Stimulated activated naive CD4-positive, alpha-beta T cell (primary cell): ENCODE measurements around the gene PRR12.
A peak's percentile ranks its signal among the peaks of the same experiment; 100 is the strongest.

Source experiments
- DNase-seq, 6 experiments: peaks; one replicate each; lab custom pipeline; 2025; lab: John Stamatoyannopoulos, UW

PRR12 gene

GRCh38 chr19:49565261-49565660 lies 25.7 kb upstream of the PRR12 start:
- peak in 4 of 6 experiments; percentile 23 to 62 (median 54) for DNase-seq

GRCh38 chr19:49566302-49566701 lies 24.7 kb upstream of the PRR12 start:
- no peak for DNase-seq

- peak; percentile 70 to 96 (median 83) for DNase-seq
Observed at GRCh38 chr19:49567861-49568441, 23.0 kb upstream of the PRR12 start.

GRCh38 chr19:49570138-49570856 lies 20.7 kb upstream of the PRR12 start:
- peak; percentile 32 to 88 (median 74) for DNase-seq

DNA sequence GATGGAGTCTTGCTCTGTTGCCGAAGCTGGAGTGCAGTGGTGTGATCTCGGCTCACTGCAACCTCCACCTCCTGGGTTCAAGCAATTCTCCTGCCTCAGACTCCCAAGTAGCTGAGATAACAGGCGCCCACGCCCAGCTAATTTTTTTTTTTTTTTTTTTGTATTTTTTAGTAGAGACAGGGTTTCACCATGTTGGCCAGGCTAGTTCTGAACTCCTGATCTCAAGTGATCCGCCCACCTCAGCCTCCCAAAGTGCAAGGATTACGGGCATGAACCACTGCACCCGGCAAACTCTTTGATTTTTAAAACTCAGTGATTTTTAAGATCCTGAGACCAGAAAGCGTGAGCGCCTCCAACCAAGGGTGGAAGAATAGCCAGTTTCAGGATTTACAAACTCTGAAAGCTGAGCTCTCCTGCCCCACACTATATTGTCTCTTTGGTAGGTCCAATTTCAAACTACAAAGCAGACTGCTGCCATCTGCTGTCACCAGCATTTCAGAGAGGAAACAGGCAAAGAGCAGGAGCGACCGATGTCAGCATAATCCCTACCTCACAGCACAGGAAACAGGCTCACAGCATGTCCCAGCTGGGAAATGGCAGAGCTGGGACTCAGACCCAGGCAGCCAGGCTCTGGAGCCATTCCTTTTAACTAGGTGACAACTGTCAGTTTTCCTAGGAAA lies 19.8 kb upstream of the PRR12 start:
- peak; percentile 21 to 65 (median 36) for DNase-seq

- DNase-seq: no peak
Observed at GRCh38 chr19:49573009-49573408, 18.0 kb upstream of the PRR12 start.

DNA sequence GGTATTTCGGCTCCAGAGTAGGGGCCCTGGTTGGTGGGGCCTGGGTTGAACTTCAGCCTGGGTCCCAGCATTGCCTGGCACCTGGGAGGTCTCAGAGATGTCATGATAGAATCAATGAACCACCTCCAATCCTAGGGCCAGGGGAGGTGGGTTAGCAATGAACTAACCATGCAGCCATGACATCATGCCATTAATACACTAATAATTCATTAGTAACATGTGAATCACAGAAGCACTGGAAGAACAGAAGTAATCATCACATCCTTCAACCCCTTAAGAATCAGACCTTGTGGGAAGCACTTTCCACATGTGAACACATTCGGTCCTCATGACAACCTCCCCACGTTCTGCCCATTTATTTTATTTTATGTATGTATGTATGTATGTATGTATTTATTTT lies 17.6 kb upstream of the PRR12 start:
- DNase-seq: no peak

DNA sequence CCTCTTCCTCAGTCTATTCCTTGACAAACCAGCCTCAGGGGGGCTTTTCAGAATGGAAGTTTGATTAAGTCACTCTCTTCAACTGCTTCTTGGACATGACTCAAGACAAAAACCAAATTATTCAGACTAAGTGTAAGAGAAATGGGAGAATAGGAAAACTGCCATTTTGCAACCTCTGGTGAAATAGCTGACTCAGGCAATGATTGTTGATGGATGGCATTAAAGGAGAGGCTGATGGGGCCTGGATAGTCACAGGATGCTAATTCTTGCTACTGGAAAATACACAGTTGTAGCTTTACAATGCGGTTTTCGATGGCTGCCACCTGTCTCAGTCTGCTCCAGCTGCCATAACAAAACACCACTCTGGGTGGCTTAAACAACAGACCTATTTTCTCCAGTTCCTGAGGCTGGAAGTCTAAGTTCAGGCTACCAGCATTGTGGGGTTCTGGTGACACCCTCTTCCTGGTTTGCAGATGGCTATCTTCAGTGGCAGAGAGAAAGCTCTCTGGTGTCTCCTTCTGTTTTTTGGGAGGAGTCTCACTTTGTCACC lies 16.7 kb upstream of the PRR12 start:
- DNase-seq: no peak

DNA sequence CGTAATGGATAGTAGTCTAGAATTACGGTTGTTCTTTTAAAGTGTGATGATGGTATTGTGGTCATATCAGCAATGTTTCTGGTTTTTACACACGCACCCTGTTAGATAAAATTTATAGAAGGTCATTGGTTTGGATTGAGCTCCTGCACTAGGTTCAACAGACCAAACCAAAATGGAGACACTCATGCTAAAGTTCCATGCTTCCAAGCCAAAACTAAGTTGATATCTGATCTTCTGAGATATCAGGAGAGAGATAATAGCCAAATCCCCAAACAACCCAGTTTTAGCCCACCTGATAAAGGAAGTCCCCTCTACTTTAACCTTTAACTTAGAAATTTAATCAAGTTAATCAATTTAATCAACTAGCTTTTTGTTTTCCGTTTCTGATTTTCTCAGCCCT lies 11.8 kb upstream of the PRR12 start:
- no peak for DNase-seq

DNA sequence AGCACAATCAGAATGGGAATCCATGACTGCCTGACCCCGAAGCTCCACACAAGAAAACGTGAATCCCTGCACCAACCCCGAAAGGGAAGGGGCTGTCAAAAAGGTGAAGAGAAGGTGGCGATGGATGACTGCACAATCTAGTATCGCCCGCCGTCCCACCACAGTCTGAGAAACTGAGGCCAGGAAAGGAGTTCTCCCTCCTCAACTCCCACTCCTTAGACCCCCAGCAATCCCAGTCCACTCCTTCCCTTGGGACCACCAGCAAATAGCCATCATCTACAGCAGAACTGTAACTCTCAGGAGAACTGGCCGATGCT lies 11.1 kb upstream of the PRR12 start:
- DNase-seq: no peak

- peak; percentile 87 to 95 (median 94) for DNase-seq
Observed at GRCh38 chr19:49580264-49581006, 10.5 kb upstream of the PRR12 start, which contains the start of gene NOSIP. Gene NOSIP, minus strand, starts transcription at chr19:49580556. Its CDS starts 19,865 bp downstream, at chr19:49560691.

GRCh38 chr19:49581007-49581508 lies 9.9 kb upstream of the PRR12 start, which contains the start of gene PRRG2:
Gene PRRG2, plus strand, starts transcription at chr19:49581316. Its CDS starts 1,904 bp downstream, at chr19:49583220.
- DNase-seq: peak in 1 of 6 experiments; percentile 6

DNA sequence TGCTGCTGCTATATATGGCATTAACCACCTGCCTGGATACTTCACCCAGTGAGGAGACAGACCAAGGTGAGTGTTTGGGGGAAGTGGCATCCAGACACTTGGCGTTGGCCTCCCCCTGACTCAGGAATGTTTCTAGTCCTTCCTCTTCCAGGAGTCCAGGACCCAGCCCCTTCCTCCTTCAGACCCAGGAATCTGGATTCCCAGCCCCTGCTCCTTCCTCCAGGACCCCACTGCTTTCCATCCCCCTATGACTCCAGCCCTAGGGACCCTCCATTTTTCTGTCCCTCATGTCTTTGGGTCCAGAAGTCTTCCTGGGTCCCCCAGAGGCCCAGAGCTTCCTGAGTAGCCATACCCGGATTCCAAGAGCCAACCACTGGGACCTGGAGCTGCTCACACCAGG lies 7.7 kb upstream of the PRR12 start:
- no peak for DNase-seq

DNA sequence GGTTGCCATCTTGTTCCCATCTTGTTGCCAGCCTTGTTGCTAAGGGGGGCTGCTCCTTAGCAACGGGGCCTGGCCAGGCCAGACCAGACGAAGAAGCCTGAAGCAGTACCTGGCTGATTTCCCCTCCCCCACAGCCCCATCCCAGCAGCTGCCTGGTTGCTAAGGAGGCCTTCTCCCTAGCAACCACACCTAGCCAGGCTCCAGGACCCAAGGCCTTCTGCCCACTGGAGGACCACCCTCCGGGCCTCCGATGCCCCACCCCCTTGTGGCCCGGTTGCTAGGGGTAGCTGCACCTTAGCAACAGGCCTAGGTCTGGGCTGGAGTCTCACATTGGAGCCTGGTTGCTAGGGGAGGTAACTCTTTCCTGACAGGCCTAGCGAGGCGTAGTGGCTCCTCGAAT lies 6.0 kb upstream of the PRR12 start:
- no peak for DNase-seq

DNA sequence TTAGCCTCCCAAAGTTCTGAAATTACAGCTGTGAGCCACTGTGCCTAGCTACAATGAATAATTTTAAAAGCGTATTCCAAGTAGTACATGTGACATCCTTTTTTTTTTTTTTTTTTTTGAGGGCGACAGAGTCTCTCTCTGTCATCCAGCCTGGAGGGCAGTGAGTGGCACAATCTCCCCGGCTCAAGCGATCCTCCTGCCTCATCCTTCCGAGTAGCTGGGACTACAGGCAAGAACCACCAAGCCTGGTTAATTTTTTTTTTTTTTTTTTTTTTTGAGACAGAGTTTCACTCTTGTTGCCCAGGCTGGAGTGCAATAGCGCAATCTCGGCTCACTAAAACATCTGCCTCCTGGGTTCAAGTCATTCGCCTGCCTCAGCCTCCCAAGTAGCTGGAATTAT lies 3.8 kb upstream of the PRR12 start:
- DNase-seq: no peak

DNA sequence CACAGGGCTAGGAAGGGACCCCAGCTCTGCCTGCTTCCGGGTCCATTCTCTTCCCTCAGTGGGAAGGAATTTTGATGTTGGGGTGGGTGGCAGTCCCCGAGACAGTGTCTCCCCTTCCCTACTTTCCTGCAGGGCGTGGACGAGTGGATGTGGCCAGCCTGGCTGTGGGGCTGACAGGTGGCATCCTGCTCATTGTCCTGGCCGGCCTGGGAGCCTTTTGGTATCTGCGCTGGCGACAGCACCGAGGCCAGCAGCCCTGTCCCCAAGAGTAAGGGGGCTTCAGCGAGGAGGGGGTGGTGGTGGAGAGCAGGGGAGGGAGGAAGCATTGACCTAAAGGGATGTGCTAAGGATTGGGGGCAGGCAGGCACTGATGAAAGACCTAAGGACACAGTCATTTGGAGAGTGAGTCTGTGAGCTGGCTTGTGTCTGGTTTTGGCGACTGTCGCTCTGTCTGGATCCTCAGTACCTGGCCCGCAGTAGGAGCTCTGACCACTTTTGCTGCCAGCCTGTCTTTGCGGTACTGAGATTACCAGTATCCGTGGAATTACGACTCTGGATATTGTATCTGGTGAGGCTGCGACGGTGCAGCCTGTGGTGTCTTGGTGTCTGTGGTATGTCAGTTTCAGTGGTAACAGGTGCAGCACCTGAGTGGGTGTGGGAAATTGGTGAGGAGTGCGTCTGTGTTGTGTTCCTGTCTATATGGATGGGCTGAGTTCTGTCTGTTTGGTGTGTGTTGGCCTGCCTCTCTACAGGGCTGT lies 2.4 kb upstream of the PRR12 start:
- peak in 5 of 6 experiments; percentile 11 to 43 (median 34) for DNase-seq

DNA sequence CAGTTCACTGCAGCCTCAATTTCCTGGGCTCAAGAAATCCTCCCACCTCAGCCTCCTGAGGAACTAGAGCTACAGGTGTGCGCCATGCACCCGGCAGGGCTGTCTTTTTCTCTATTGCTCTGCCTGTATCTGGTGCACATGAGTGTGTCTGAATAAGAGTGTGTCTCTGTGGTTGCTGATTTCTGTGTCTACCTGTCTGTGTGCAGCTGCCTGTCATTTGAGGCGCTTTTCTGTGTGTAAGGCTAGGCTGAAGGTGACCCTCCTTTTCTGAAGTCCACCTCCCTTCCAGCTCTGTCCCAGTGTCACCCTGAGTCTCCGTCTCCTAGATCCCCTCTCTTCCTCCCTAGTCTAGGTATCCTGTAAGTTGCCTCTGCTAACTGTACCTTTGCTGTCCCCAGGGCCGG lies 1.5 kb upstream of the PRR12 start:
- no peak for DNase-seq

DNA sequence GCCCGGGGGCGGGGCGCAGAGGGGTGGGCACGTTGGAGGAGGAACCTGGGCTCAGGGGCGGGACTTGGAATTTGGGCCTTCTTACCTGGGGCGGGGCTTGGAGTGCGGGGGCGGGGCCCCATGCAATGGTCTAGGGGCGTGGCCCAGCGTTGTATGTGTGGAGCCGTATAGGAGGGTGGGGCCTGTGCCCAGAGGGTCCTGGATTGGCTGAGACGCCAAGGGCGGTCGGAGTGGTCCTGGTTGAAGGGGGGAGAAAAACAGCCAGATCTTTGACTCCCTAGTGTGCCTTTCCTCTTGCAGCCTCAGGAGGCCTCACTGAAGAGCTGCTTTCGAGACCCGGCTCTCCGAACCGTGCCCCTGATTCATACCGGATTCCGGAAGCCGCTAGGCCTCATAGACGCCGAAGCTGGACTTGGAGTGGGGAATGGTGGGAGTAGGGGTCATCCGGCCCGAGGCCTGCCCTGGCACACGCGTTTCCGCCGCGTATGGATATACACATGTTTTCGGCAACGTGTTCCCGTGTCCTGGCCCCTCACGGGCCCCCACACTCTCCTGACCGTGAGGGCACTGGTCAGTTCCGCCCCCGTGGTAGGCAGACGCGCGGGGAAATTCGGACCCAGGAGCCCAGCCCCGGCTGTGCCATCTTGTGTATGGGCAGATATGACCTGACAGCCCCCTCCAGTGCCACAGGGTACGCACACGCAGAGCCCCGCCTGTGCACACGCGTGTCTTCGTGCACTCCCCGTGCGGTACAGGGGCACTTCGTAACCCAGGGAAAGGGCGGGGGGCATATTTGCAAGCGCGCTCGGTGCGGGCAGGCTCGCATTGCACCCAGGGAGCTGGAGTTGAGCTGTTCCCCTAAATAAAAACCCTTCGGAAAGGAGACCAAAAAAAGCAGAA lies 661 bp upstream of the PRR12 start:
- peak; percentile 94 to 97 (median 97) for DNase-seq

GRCh38 chr19:49591731-49592485 lies 926 bp downstream of the PRR12 start:
- peak; percentile 29 to 75 (median 55) for DNase-seq
